K562 (cell line): ENCODE results near the gene RSRP1. TPM values are rescaled to one million over a fixed set of nuclear protein-coding genes. Genes with fewer than 3 reads are reported as not detected.

Experiments used
- ETV6 ChIP-seq, 3 experiments: fragments of 150-350 bp in 1 of 3; sonication (generic) in 1 of 3; formaldehyde crosslinking in 1 of 3; IDR thresholded peaks; 2 replicates each; pipeline versions ENCODE4 v1.6.1 to v1.8.0; 2014 to 2022; ENCODE audit warnings: borderline replicate concordance in 2 of 3, low read depth in 2 of 3, antibody characterized with exemption in 1 of 3, low read length in 1 of 3, mild to moderate bottlenecking in 1 of 3, missing genetic modification reagents in 1 of 3
- FOXO4 ChIP-seq: fragments of 450-650 bp; formaldehyde crosslinking; IDR thresholded peaks from 2 replicates; pipeline ENCODE4 v1.4.0; 2020; ENCODE audit warnings: mild to moderate bottlenecking, moderate library complexity
- NCOR1 ChIP-seq: fragments of 450-650 bp; IDR thresholded peaks from 2 replicates; pipeline ENCODE4 v1.6.1; 2016; ENCODE audit warnings: mild to moderate bottlenecking, moderate library complexity
- NR3C1 ChIP-seq: sonication (generic); formaldehyde crosslinking; IDR thresholded peaks from 2 replicates; pipeline ENCODE4 v1.8.1; 2022; ENCODE audit warnings: missing genetic modification reagents
- PHTF2 ChIP-seq: fragments of 250-450 bp; sonication (Bioruptor Pico); IDR thresholded peaks from 2 replicates; pipeline ENCODE4 v1.5.0; 2021; ENCODE audit warnings: mild to moderate bottlenecking
- RHOXF2B ChIP-seq: fragments of 250-450 bp; sonication (Bioruptor Pico); conservative IDR thresholded peaks from 2 replicates; pipeline ENCODE4 v1.5.1; 2021
- SAFB2 ChIP-seq: fragments of 200-400 bp; formaldehyde crosslinking; IDR thresholded peaks from 2 replicates; pipeline ENCODE4 v1.6.1; 2018; ENCODE audit warnings: borderline replicate concordance, low read length, low read depth, moderate library complexity; ENCODE audit not compliant: severe bottlenecking
- SMARCE1 ChIP-seq: fragments of 450-650 bp; IDR thresholded peaks from 2 replicates; pipeline ENCODE4 v1.7.1; 2016; ENCODE audit warnings: mild to moderate bottlenecking
- SRSF7 ChIP-seq: fragments of 200-400 bp; formaldehyde crosslinking; optimal IDR thresholded peaks from 2 replicates; pipeline ENCODE3; 2017; ENCODE audit warnings: mild to moderate bottlenecking, low read depth, low read length
- TEAD2 ChIP-seq: fragments of 450-650 bp; IDR thresholded peaks from 2 replicates; pipeline ENCODE4 v1.6.1; 2016; ENCODE audit warnings: missing genetic modification characterization, control low read depth, missing compliant biosample characterization
- TOE1 ChIP-seq, 2 experiments: fragments of 450-650 bp in 1 of 2; sonication (generic) in 1 of 2; formaldehyde crosslinking in 1 of 2; IDR thresholded peaks; 2 replicates each; pipeline versions ENCODE4 v1.7.1 to v1.8.0; 2016 to 2022; ENCODE audit warnings: borderline replicate concordance in 2 of 2, mild to moderate bottlenecking in 2 of 2, antibody characterized with exemption in 1 of 2, inconsistent platforms in 1 of 2, low read depth in 1 of 2, missing genetic modification reagents in 1 of 2, moderate library complexity in 1 of 2
- ZBTB40 ChIP-seq, 2 experiments: fragments of 450-650 bp in 1 of 2; sonication (generic) in 1 of 2; formaldehyde crosslinking in 1 of 2; IDR thresholded peaks; 2 replicates each; pipeline versions ENCODE4 v1.7.1 to v1.9.0; 2016 to 2022; ENCODE audit warnings: inconsistent platforms in 1 of 2, mild to moderate bottlenecking in 1 of 2, missing genetic modification reagents in 1 of 2
- ZNF79 ChIP-seq: fragments of 250-450 bp; sonication (Bioruptor Pico); IDR thresholded peaks from 2 replicates; pipeline ENCODE4 v1.4.0; 2020; ENCODE audit warnings: low read depth, mild to moderate bottlenecking, moderate library complexity
- polyA plus RNA-seq, 8 experiments: library from polyadenylated mRNA; depleted of rRNA in 4 of 8; stranded (reverse) in 5 of 8; unstranded in 3 of 8; fragments of >200 nt; fragmentation: Nextera tagmentation in 2 of 8; fragmentation: Illumina TruSeq in 1 of 8; extraction: Ambion mirVana in 2 of 8; extraction: Trizol in 1 of 8; gene quantifications; 2 replicates each; pipeline versions ENCODE4 v1.2.1 to v1.2.3, GENCODE V29; 2011 to 2014; ENCODE audit warnings: inconsistent platforms in 1 of 8, missing spikeins in 1 of 8
- total RNA-seq, 7 experiments: library from RNA; depleted of rRNA in 6 of 7; stranded (reverse); fragments of >200 nt in 6 of 7; fragmentation: Illumina TruSeq in 2 of 7; extraction: Trizol in 2 of 7; gene quantifications; 2 replicates each; pipeline versions ENCODE4 v1.2.1 to v1.2.3, GENCODE V29; 2011 to 2021; ENCODE audit warnings: low replicate concordance in 1 of 7

The RSRP1 gene
- total and polyA plus RNA-seq, 9 of the 15 experiments (the other 6 are each of a cell fraction or from before 2014, with no cell fraction given): 27.2 to 283 (median 146) TPM

- TF ChIP-seq FOXO4: no peak
- TF ChIP-seq ZBTB40 (IDR thresholded peaks at IDR 0.05): peak; percentile 97
- TF ChIP-seq ZBTB40 (CRISPR knock-in tag; IDR thresholded peaks at IDR 0.05): no peak
- TF ChIP-seq PHTF2 (CRISPR knock-in tag): no peak
- TF ChIP-seq ETV6 (IDR thresholded peaks at IDR 0.05; ENCODE audit: borderline replicate concordance in 1 of 2, low read depth in 2 of 2, low read length in 1 of 2): peak in 1 of 2 experiments; percentile 58; a peak in 2 of 4 replicates
- TF ChIP-seq ETV6 (CRISPR knock-in tag; IDR thresholded peaks at IDR 0.05; ENCODE audit: borderline replicate concordance): peak; percentile 71; the same call in 1 of the 2 replicates
- no peak for TF ChIP-seq NR3C1 (CRISPR knock-in tag)
- no peak for TF ChIP-seq SMARCE1
- TF ChIP-seq RHOXF2B (CRISPR knock-in tag): no peak
- peak; percentile 69; the same call in 1 of the 2 replicates for TF ChIP-seq ZNF79 (CRISPR knock-in tag)
- no peak for TF ChIP-seq SAFB2
- peak; percentile 38 for TF ChIP-seq NCOR1
- no peak for TF ChIP-seq TOE1 (IDR thresholded peaks at IDR 0.05; ENCODE audit: borderline replicate concordance)
- no peak for TF ChIP-seq TOE1 (CRISPR knock-in tag; IDR thresholded peaks at IDR 0.05; ENCODE audit: borderline replicate concordance, low read depth)
- TF ChIP-seq SRSF7: no peak
- TF ChIP-seq TEAD2 (tag): 0 out of 2 replicates have a peak, but pooled peaks have one; percentile 12
Observed at GRCh38 chr1:25232027-25232865, 15.0 kb downstream of the RSRP1 start, which contains the start of gene SYF2 (continued).
